GM12878 (cell line): Measurements from ENCODE around the gene CAVIN1. TPM values are rescaled to one million over a fixed set of nuclear protein-coding genes. Genes with fewer than 3 reads are reported as not detected.

ENCODE experiments used
- ATF2 ChIP-seq: IDR thresholded peaks from 2 replicates; pipeline ENCODE4 v1.6.1; 2012; ENCODE audit warnings: low read length, inconsistent platforms
- ATF3 ChIP-seq: IDR thresholded peaks from 2 replicates; pipeline ENCODE4 v1.6.1; 2011; ENCODE audit warnings: low read depth, mild to moderate bottlenecking, low read length, moderate library complexity, borderline replicate concordance; ENCODE audit errors: extremely low read depth
- BCL11A ChIP-seq: IDR thresholded peaks from 2 replicates; pipeline ENCODE4 v1.6.1; 2011; ENCODE audit warnings: low read depth, low read length
- BCL3 ChIP-seq: IDR thresholded peaks from 2 replicates; pipeline ENCODE4 v1.6.1; 2011; ENCODE audit warnings: borderline replicate concordance, low read depth, mild to moderate bottlenecking, moderate library complexity, low read length; ENCODE audit not compliant: insufficient read depth, poor library complexity, severe bottlenecking
- CBFB ChIP-seq: IDR thresholded peaks from 2 replicates; pipeline ENCODE4 v1.6.1; 2016; ENCODE audit warnings: antibody characterized with exemption, low read depth
- CHD2 ChIP-seq: IDR thresholded peaks from 2 replicates; pipeline ENCODE4 v1.6.1; 2011; ENCODE audit warnings: low read depth, low read length, improper control_type of control experiment, borderline replicate concordance
- CREM ChIP-seq: IDR thresholded peaks from 2 replicates; pipeline ENCODE4 v1.6.1; 2014; ENCODE audit warnings: antibody characterized with exemption, low read depth
- EZH2 ChIP-seq: IDR thresholded peaks from 2 replicates; pipeline ENCODE4 v1.6.1; 2012; ENCODE audit warnings: low read depth, mild to moderate bottlenecking, control low read depth, inconsistent platforms, low read length, borderline replicate concordance; ENCODE audit not compliant: control insufficient read depth
- IRF3 ChIP-seq: fragments of 450-650 bp; IDR thresholded peaks from 2 replicates; pipeline ENCODE4 v1.6.1; 2014; ENCODE audit warnings: mild to moderate bottlenecking
- MTA2 ChIP-seq: fragments of 450-650 bp; IDR thresholded peaks from 2 replicates; pipeline ENCODE4 v1.6.1; 2016; ENCODE audit warnings: low read depth, mild to moderate bottlenecking, moderate library complexity
- MXI1 ChIP-seq: fragments of 150-350 bp; IDR thresholded peaks from 2 replicates; pipeline ENCODE4 v1.6.1; 2011; ENCODE audit warnings: low read depth, mild to moderate bottlenecking, inconsistent platforms, low read length, improper control_type of control experiment
- NFYA ChIP-seq: IDR thresholded peaks from 2 replicates; pipeline ENCODE4 v1.6.1; 2011; ENCODE audit warnings: low read depth, mild to moderate bottlenecking, low read length, improper control_type of control experiment, borderline replicate concordance
- PML ChIP-seq: IDR thresholded peaks from 2 replicates; pipeline ENCODE4 v1.6.1; 2012; ENCODE audit warnings: low read length, inconsistent platforms
- POLR2A ChIP-seq: IDR thresholded peaks from 2 replicates; pipeline ENCODE4 v1.6.1; 2011; ENCODE audit warnings: low read depth, mild to moderate bottlenecking, low read length
- RB1 ChIP-seq: fragments of 450-650 bp; formaldehyde crosslinking; IDR thresholded peaks from 2 replicates; pipeline ENCODE4 v1.6.1; 2017; ENCODE audit warnings: mild to moderate bottlenecking, borderline replicate concordance
- SIN3A ChIP-seq: IDR thresholded peaks from 2 replicates; pipeline ENCODE4 v1.6.1; 2012; ENCODE audit warnings: low read depth, low read length, improper control_type of control experiment
- SUZ12 ChIP-seq: fragments of 200-600 bp; sonication (generic); IDR thresholded peaks from one replicate; pipeline ENCODE4 v1.6.1; 2018; ENCODE audit warnings: antibody characterized with exemption, mild to moderate bottlenecking; ENCODE audit not compliant: unreplicated experiment
- TBL1XR1 ChIP-seq: IDR thresholded peaks from 2 replicates; pipeline ENCODE4 v1.6.1; 2012; ENCODE audit warnings: low read depth, low read length, improper control_type of control experiment
- ZBED1 ChIP-seq: IDR thresholded peaks from 2 replicates; pipeline ENCODE4 v1.6.1; 2016; ENCODE audit warnings: borderline replicate concordance
- ZNF622 ChIP-seq: fragments of 450-650 bp; IDR thresholded peaks from 2 replicates; pipeline ENCODE4 v1.6.1; 2017; ENCODE audit warnings: mild to moderate bottlenecking, inconsistent platforms
- ZNF687 ChIP-seq: fragments of 450-650 bp; IDR thresholded peaks from 2 replicates; pipeline ENCODE4 v1.6.1; 2017; ENCODE audit warnings: mild to moderate bottlenecking, moderate library complexity
- polyA plus RNA-seq, 11 experiments: library from polyadenylated mRNA; depleted of rRNA in 4 of 11; unstranded in 6 of 11; stranded (reverse) in 5 of 11; fragments of >200 nt; fragmentation: Nextera tagmentation in 4 of 11; fragmentation: Illumina TruSeq in 1 of 11; extraction: Ambion mirVana in 4 of 11; extraction: Trizol in 1 of 11; gene quantifications; 1 replicate in 1 of 11; 2 replicates in 10 of 11; pipeline versions ENCODE4 v1.2.1 to v1.2.3, GENCODE V29; 2011 to 2016; ENCODE audit warnings: inconsistent platforms in 2 of 11, missing spikeins in 2 of 11, low read depth in 1 of 11
- total RNA-seq, 4 experiments: library from RNA; depleted of rRNA in 3 of 4; stranded (reverse); fragments of >200 nt in 3 of 4; fragmentation: Illumina TruSeq in 1 of 4; extraction: Trizol in 1 of 4; gene quantifications; 2 replicates each; pipeline versions ENCODE4 v1.2.1 to v1.2.3, GENCODE V29; 2013 to 2021

CAVIN1 gene
- total and polyA plus RNA-seq, 10 of the 15 experiments (the other 5 are each of a cell fraction or from before 2014, with no cell fraction given) = 0.03 to 1.1 (median 0.37) TPM

DNA sequence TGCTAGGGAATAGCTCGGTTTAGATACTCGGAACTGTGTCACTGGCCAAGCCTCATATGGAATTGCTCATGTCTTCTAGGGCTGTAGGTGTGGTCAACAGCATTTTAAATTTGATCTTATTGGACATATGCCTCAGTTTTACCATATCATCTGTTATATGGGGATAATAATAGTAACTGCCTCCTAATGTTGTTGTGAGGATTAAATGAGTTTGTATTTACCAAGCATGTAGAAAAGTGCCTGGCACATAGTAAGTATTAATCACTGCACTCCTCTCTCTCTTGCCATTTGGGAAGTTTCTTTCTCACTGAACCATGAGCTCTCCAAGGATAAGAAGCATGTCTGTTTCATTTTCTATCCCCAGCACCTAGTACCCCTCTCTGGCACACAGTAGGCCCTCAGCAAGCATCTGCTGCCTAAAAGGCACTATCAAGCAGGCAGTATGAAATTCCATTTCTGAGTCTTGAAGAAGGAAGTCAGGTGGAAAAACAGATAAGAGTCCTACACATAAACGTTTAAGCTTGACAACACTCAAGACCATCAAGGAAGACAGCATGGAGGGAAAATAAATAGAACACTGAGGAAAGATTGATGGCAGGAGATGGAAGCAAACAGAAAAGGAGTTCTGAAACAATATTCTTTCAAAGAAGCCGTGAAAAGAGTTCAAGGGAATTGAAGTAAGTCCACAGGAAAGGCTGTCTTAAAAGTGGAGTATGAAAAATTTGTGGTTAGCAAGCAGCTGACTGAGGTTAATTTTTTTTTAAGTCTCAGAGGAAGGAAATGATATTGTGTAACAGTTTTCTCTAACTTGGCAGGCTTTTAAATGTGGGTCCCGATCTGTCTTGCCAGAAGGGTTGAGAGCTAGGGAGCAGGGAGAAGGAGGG lies 33.4 kb upstream of the CAVIN1 start (continued):
- TF ChIP-seq BCL3 (no peak), TBL1XR1 (0 out of 2 replicates have a peak, but pooled peaks have one; percentile 57), SIN3A (no peak), CBFB (peak; percentile 96), ZNF687 (no peak), ATF2 (no peak; the same call in 1 of the 2 replicates), NFYA (no peak), MXI1 (0 out of 2 replicates have a peak, but pooled peaks have one; percentile 45), CREM (peak; percentile 19; the same call in 1 of the 2 replicates), CHD2 (no peak), ZBED1 (no peak), ZNF622 (no peak), ATF3 (no peak), RB1 (no peak), IRF3 (no peak), MTA2 (peak; percentile 13), BCL11A (peak; percentile 23; the same call in 1 of the 2 replicates), EZH2 (peak; percentile 95; the same call in 1 of the 2 replicates), SUZ12 (no peak), POLR2A (no peak), PML (no peak)
